ENCODE measurements around the gene BABAM2.

BABAM2 gene

GRCh38 chr2:28181801-28182200 lies 291.3 kb downstream of the BABAM2 start:
- no peak for TF ChIP-seq Cebpa-rat (IDR thresholded peaks at IDR 0.05)
- no peaks in the 10 kb centered on the region for H3K36me3 ChIP-seq
- peaks cover 7% of the 10 kb centered on the region for H3K9me3 ChIP-seq
- H3K9ac ChIP-seq: no peak overlapping the region
- no peak overlapping the region for H3K4me3 ChIP-seq
- H4K20me1 ChIP-seq: no peaks in the 10 kb centered on the region
- H3K27me3 ChIP-seq: no peaks in the 10 kb centered on the region
- no peak overlapping the region for H3K4me2 ChIP-seq
- H3K27ac ChIP-seq: no peak overlapping the region
- no peaks in the 10 kb centered on the region for H3K4me1 ChIP-seq

DNA sequence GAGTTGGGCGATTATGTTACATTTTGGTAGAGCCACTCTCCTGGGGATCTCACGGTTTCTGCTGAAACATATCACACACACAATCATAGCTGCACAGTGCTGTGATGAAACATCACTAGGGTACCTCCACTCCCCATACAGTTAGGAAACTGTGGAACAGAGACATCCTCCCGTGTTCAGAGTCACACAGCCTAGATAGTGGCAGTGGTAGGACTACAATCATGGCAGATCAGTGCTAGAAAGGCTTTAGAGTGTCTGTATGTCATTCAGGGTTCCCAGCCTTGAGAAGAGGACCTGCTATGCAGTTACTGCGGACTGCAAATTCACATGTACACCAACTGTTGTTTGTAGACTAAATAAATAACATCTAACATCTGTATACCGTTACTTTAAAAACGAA lies 291.8 kb downstream of the BABAM2 start:
- Histone ChIP-seq H3K9me3 (peaks cover 1% of the 10 kb centered on the region), H3K4me3 (no peak overlapping the region), H3K9ac (no peak overlapping the region), H3K36me3 (no peaks in the 10 kb centered on the region), H4K20me1 (no peaks in the 10 kb centered on the region), H3K27ac (no peak overlapping the region), H3K27me3 (no peaks in the 10 kb centered on the region), H3K4me1 (no peaks in the 10 kb centered on the region), H3K4me2 (no peak overlapping the region)
- no peak for TF ChIP-seq Cebpa-rat (IDR thresholded peaks at IDR 0.05)

DNA sequence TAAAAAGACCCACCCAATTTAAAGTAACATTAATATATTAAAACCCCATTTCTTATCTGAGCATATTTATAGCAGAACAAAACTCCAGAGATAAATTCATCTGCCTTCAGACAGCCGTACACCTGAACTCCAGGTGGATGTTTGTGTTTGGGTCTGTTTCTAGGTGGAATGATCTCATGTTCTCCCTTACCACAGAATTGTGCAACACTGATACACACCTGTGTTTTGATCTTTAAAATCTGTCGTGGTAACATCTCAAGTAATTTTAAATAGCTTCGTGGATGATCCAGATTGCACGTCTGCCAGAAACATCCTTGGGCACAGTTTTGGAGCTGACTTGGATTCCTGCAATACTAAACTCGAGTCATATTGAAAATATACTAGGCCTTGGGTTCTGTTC lies 294.6 kb downstream of the BABAM2 start:
- no peak overlapping the region for H3K4me3 ChIP-seq
- H3K9ac ChIP-seq: no peak overlapping the region
- TF ChIP-seq Cebpa-rat (IDR thresholded peaks at IDR 0.05): no peak
- H3K4me2 ChIP-seq: no peak overlapping the region
- no peaks in the 10 kb centered on the region for H3K4me1 ChIP-seq
- no peaks in the 10 kb centered on the region for H3K27me3 ChIP-seq
- no peaks in the 10 kb centered on the region for H3K9me3 ChIP-seq
- H3K36me3 ChIP-seq: no peaks in the 10 kb centered on the region
- no peak overlapping the region for H3K27ac ChIP-seq
- no peaks in the 10 kb centered on the region for H4K20me1 ChIP-seq

GRCh38 chr2:28185891-28186290 lies 295.4 kb downstream of the BABAM2 start:
- no peaks in the 10 kb centered on the region for H4K20me1 ChIP-seq
- TF ChIP-seq Cebpa-rat (IDR thresholded peaks at IDR 0.05): no peak
- H3K4me3 ChIP-seq: no peak overlapping the region
- no peak overlapping the region for H3K4me2 ChIP-seq
- H3K9me3 ChIP-seq: no peaks in the 10 kb centered on the region
- H3K27me3 ChIP-seq: no peaks in the 10 kb centered on the region
- H3K4me1 ChIP-seq: no peaks in the 10 kb centered on the region
- no peak overlapping the region for H3K27ac ChIP-seq
- H3K9ac ChIP-seq: no peak overlapping the region
- no peaks in the 10 kb centered on the region for H3K36me3 ChIP-seq

DNA sequence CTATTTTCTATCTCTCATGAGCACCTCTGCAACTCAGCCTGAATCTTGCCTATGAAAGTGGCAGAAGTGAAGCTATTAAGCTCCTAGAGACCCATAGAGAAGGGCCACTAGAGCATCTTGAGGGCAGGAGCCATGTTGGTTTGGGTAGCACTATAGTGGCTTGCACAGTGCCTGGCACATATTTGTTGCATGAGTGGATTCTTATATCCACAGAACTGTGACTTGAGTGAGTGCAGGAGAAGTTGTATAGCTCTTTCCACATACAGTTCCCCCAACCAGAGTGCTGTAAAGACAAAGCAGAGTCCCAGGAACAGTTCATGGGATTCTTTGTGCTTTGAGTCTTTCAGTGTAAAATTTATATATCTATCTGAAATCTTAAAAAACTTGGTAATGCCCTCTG lies 296.7 kb downstream of the BABAM2 start:
- Histone ChIP-seq H3K27me3 (no peaks in the 10 kb centered on the region), H3K9me3 (no peaks in the 10 kb centered on the region), H3K4me1 (no peaks in the 10 kb centered on the region), H3K4me2 (no peak overlapping the region), H3K4me3 (no peak overlapping the region), H4K20me1 (no peaks in the 10 kb centered on the region), H3K27ac (no peak overlapping the region), H3K9ac (no peak overlapping the region), H3K36me3 (no peaks in the 10 kb centered on the region)
- no peak for TF ChIP-seq Cebpa-rat (IDR thresholded peaks at IDR 0.05)

GRCh38 chr2:28188436-28188835 lies 297.9 kb downstream of the BABAM2 start:
- Histone ChIP-seq H3K27me3 (no peaks in the 10 kb centered on the region), H3K9me3 (0 out of 2 replicates have a peak, but pooled peaks cover 3% of the 10 kb centered on the region), H3K36me3 (no peaks in the 10 kb centered on the region), H3K9ac (no peak overlapping the region), H3K4me3 (no peak overlapping the region), H3K4me2 (no peak overlapping the region), H4K20me1 (no peaks in the 10 kb centered on the region), H3K27ac (no peak overlapping the region), H3K4me1 (no peaks in the 10 kb centered on the region)
- no peak for TF ChIP-seq Cebpa-rat (IDR thresholded peaks at IDR 0.05)

- H3K9me3 ChIP-seq: 0 out of 2 replicates have a peak, but pooled peaks cover 3% of the 10 kb centered on the region
- peaks cover 8% of the 10 kb centered on the region for H3K4me1 ChIP-seq
- no peaks in the 10 kb centered on the region for H4K20me1 ChIP-seq
- no peak for TF ChIP-seq Cebpa-rat (IDR thresholded peaks at IDR 0.05)
- H3K9ac ChIP-seq: no peak overlapping the region
- peaks cover 9% of the 10 kb centered on the region; the same call in 1 of the 2 replicates for H3K36me3 ChIP-seq
- peak overlapping the region; percentile 14 for H3K4me2 ChIP-seq
- H3K27ac ChIP-seq: peak overlapping the region; percentile 24; the same call in 1 of the 2 replicates
- H3K27me3 ChIP-seq: no peaks in the 10 kb centered on the region
- no peak overlapping the region for H3K4me3 ChIP-seq
Measured at GRCh38 chr2:28193630-28194403, 303.3 kb downstream of the BABAM2 start.

DNA sequence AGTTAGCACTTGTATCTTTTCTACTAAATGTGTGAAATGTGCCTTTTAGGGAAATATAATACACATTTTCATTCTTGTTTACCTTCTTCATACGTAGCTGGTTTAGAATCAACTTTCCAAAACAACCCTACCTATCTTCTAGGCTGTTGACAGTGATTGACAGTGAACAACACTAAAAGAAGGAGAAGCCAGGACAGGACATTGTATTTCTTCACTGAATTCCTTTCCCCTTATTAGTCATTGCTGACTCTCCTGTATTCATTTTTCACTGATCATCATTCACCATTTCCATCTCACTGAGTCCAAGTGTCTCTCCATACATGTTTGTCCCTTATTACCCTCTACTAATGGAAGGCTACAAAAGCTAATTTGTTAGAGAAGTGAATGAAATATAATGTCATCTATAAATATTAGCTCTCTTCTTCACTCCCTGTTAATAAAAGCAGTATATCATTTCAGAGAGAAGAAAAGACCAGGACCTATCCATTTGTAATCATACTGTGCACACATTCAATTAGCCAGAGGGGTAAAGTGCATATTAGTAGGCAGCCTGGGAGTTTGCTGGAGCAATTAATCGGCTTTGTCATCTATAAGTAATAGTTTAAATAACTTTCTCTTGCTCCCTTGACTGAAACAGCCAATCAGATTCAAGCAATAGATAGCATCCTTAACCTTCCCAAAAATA lies 309.6 kb downstream of the BABAM2 start:
- H3K9me3 ChIP-seq: no peaks in the 10 kb centered on the region
- H3K36me3 ChIP-seq: peaks cover 9% of the 10 kb centered on the region; the same call in 1 of the 2 replicates

GRCh38 chr2:28201671-28202180 lies 311.2 kb downstream of the BABAM2 start:
- Histone ChIP-seq H3K4me2 (no peak overlapping the region), H3K36me3 (0 out of 2 replicates have a peak, but pooled peaks cover 4% of the 10 kb centered on the region), H3K9me3 (no peaks in the 10 kb centered on the region), H3K27me3 (no peaks in the 10 kb centered on the region), H3K27ac (no peak overlapping the region), H3K4me3 (no peak overlapping the region), H4K20me1 (no peaks in the 10 kb centered on the region), H3K4me1 (no peaks in the 10 kb centered on the region), H3K9ac (no peak overlapping the region)
- TF ChIP-seq Cebpa-rat (IDR thresholded peaks at IDR 0.05): no peak

More for the DNA sequence above, 309.6 kb downstream of the BABAM2 start:
- Histone ChIP-seq H3K4me2 (no peak overlapping the region), H3K27ac (no peak overlapping the region), H3K9ac (no peak overlapping the region), H3K4me3 (no peak overlapping the region), H4K20me1 (no peaks in the 10 kb centered on the region), H3K4me1 (no peaks in the 10 kb centered on the region), H3K27me3 (no peaks in the 10 kb centered on the region)
- TF ChIP-seq Cebpa-rat (IDR thresholded peaks at IDR 0.05): no peak

DNA sequence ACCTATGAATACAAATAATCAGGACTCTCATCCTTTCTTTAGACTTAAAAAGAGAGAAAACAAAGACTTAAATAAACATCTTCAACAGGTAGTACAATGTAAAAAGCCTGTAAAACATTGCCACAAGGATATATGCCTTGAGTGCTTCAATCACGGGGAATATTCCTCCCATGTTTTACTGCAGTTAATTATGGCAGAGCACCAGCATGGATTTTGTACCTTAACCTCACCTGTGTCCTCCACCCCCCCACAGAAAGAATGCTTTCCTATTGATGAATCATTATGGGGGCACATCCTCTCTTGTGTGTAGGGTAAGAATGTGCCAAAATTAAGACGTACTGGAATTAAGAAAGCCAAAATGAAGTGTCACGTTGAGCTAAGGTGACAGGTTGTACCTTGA lies 312.2 kb downstream of the BABAM2 start:
- TF ChIP-seq Cebpa-rat (IDR thresholded peaks at IDR 0.05): no peak
- no peaks in the 10 kb centered on the region for H3K36me3 ChIP-seq
- H4K20me1 ChIP-seq: no peaks in the 10 kb centered on the region
- no peak overlapping the region for H3K4me3 ChIP-seq
- H3K9ac ChIP-seq: no peak overlapping the region
- H3K4me1 ChIP-seq: no peaks in the 10 kb centered on the region
- H3K4me2 ChIP-seq: no peak overlapping the region
- H3K9me3 ChIP-seq: no peaks in the 10 kb centered on the region
- no peak overlapping the region for H3K27ac ChIP-seq
- no peaks in the 10 kb centered on the region for H3K27me3 ChIP-seq
